A204.1 (cell line): Measurements from ENCODE around the gene S100A9.
A peak's percentile ranks its signal among the peaks of the same experiment; 100 is the strongest.
"Not testable (repeated sequence)": the region's sequence is repeated elsewhere in the genome, so short reads cannot be mapped to it uniquely, and the experiment has no call there.

Experiments used
- FAIRE-seq: peaks from 2 replicates; lab custom pipeline; 2012; peaks lifted over from hg19 to GRCh38; lab: Jason Lieb, UNC

The S100A9 gene

DNA sequence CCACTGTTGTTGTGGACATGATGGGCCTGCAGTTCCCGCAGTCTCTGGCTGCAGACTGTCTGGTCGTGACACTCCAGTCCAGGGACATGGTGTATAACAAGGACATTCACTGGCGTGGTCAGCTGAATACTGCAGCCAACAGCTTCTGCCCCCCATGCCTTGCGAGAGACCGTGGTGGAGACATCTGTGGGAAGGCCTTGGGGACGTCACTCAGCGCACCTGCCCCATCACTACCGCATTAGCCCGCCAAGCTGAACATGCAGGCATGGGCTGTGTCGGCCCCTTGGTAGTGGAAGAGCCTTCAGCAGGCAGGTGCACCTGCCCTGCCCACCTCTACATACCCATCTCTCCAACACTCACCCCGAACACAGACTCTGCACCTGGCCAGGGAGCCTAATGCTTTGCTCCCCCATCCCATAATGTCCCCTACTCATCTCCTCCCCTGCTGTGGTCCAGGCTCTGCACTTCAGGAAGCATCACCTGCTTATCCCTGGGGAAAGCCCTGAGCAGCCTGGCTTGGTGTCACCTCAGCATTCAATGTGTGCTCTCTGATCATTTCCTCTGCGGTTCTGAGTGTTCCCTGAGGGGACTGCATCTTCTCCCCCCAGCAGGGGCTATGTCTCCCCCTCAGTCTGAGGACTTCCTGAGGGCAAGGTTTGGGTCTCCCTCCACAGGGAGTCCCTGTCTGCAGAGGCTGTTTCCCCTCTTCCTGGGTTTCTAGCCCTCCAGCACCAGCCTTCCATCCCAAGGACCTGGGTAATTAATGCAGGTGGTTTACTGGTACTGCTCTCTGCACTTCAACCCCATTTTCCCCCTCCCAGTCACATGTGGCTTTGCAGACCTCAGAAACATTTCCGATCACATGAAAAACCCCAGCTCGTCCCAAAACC lies 12.2 kb upstream of the S100A9 start:
- no peak for FAIRE-seq

DNA sequence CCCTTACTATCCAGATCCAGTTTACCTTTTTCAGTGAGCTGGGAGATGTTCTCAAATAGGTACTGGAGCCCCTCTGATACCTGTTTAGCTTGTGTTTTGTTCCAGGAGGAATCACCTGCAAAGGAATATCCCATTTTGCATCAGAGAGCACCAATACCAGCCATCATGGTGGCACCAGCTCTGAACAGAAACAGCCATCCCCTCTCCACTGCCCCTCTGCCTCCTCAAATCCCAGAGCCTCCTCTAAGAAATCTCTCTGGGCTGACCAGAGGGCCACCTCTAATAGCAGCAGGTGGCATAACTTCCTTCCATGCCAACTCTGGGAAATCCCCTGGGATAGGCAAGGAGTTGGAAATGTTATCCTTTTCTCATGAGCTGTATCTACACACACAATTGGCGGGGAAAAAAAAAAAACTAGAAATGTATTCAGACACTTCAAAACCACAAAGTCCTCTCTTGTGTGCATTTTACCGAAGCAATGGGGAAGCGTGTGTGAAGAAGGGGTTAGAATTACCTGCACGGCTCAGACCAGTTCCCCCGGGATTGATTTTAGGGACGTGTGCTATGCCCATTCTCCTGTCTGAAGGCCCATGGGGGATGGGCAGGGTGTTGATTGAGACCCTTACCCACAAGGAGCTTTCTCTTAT lies 11.5 kb upstream of the S100A9 start:
- no peak for FAIRE-seq

DNA sequence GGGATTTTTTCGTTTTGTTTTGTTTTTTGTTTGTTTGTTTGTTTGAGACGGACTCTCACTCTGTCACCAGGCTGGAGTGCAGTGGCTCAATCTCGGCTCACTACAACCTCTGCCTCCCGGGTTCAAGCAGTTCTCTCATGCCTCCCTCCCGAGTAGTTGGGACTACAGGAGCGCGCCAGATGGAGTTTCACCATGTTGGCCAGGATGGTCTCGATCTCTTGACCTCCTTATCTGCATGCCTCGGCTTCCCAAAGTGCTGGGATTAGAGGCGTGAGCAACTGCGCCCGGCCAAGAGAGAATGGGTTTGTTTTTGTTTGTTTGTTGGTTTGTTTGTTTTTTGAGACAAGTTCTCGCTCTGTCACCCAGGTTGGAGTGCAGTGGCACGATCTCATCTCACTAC lies 10.6 kb upstream of the S100A9 start:
- FAIRE-seq: not testable (repeated sequence)

GRCh38 chr1:153347856-153348255 lies 9.8 kb upstream of the S100A9 start:
- FAIRE-seq: no peak

DNA sequence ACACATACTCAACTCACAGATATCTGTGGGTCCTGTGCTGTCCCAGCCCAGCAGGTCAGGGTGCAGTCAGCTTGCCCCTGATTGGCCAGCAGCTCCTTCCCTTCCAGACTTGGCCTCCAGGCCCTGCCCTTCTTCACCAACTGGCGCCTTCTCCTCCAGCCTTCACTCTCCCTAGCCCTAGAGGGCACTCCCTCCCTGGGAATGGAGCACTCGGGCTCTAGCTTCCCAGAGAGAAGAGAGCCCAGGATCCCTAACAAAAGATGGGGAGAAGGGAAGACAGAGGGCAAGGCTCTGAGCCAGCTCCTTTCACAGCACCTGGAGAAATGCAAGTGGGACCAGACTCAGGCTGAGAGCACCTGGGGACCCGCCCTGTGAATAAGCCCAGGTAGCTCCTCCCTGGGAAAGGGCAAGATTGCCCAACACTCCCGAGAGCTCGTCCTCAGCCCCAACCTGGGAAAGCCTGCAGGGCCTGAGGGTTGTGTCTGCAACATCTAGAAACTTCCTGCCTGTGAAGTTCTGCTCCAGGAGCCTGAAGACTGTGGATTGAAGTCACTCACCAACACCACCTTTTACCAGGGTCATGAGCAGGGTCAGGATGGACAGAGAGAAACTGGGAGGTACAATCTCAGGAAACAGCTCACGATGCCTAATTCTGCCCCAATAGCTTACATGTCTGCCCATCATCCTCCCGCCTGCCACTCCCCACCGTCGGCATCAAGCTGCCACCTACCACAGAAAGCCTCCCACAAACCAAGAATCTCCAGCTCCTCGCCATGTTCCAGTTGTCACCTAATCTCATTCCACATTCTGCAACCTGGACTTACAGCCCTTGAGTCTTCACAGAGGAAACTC lies 8.9 kb upstream of the S100A9 start, which contains the start of gene PGLYRP4:
Gene PGLYRP4, minus strand, starts transcription at position 331 of the 852 bp plus-strand sequence. CDS start 909 bp downstream, outside the sequence.
- FAIRE-seq: no peak

- FAIRE-seq: no peak
These were observed 8.0 kb upstream of the S100A9 start for GRCh38 chr1:153349363-153350320.

DNA sequence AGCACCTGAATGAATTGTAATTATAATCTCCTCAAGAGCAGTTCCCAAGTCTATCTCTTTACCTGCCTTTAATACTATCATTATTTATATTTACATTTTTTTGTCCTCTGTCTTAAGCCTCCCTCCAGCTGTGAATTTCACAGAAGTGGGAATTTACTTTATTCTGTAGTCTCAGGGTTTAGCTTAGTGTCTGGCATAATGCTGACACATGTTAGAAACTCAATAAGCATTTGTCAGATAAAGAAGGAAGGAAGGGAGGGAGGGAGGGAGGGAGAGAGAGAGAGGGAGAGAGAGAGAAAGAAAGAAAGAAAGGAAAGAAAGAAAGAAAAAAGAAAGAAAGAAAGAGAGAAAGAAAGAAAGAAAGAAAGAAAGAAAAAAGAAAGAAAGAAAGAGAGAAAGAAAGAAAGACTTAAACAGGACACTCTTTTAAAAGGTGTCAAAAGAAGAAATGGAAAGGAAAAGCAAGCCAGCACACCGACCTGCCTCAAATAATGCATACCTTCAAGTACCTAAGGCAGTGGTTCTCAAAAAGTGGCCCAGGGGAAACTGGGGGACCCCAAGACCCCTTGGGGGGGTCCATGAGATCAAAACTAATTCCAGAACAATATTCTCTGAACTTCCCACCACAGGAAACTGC lies 7.2 kb upstream of the S100A9 start:
- no peak for FAIRE-seq

DNA sequence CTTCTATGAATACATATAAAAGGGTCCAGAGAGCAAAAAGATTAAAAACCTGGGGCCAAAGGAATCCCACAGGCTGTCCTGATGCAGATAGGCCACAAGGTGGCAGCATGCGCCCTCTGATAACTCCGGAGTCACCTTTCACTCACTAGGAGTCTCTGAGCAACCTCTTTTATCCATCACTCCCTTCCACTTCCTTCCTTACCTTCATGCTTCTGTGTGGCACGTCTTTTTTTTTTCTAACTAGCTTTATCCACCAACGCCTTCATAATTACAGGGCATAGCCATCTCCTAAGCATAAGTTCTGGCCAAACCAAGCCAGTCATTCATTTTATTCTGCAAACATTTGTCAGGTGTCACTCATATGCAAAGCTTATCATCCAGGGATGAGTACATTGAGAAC lies 5.1 kb upstream of the S100A9 start:
- FAIRE-seq: peak; percentile 90

DNA sequence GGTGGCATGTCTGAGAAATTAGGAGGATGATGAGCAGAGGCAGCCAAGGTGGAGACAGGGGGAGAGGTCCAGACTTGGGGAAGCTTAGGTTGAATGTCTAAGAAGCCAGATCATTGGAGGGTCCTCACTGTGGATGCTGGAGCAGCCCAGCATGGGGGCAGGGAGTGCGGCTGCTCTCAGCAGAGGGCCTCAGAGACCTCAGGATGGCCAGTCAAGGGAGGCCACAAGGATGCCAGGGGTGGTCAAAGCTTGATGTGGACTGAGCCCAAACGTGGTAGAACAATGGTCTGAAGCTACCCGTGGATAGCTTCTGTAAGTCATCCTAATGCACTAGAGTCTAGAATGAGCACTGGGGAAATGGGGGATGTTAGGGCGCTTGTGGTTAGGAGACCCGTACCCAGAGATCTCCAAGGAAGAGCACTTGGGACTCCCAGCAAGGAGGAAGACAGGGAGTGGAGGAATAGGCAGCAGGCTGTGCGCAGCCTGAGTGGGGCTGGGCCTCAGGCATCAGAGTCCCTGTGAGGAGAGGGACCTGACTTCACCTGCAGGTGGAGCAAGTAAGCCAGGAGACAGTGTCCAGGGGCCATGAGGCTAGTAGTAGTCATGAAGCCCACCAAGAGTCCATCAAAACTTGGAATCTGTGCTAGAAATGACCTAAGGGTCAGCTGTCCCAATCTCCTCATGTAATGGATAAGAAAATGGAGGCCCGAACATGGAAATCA lies 4.3 kb upstream of the S100A9 start:
- FAIRE-seq: no peak

DNA sequence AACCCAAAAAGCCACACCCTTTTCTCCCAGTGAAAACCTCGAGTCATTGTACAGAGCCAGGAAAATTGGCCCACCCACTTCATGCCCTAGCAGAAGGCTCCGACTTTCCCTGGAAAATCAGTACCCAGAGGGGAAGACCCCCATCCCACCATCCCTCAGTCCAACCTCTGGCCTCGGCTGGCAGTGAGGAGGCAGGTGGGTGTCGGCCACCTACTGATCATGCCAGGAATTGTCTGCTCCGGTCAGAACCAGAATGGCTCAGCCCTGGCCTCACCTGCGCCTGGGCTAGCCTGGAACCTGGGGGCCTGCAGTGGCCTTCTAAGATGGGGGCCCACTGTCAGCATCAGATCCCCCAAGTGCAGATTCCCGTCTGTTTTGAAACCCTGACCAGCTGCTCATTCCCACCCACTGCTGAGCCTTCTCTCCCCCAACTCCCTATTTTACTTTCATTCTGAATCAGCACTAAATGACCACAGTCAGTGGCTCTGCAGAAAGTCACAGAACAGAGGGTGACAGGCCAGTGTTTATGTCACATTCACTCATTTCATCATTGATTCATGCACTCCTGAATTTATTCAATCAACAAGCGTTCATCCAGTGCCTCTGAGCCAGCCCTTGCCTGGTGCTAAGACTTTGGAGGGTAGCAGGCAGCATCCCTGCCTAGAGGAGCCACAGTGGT lies 3.0 kb upstream of the S100A9 start:
- no peak for FAIRE-seq

GRCh38 chr1:153355445-153356071 lies 2.1 kb upstream of the S100A9 start:
- FAIRE-seq: no peak

GRCh38 chr1:153356392-153357075 lies 1.1 kb upstream of the S100A9 start:
- no peak for FAIRE-seq

- FAIRE-seq: no peak
These were observed 390 bp upstream of the S100A9 start for GRCh38 chr1:153357076-153357852.

DNA sequence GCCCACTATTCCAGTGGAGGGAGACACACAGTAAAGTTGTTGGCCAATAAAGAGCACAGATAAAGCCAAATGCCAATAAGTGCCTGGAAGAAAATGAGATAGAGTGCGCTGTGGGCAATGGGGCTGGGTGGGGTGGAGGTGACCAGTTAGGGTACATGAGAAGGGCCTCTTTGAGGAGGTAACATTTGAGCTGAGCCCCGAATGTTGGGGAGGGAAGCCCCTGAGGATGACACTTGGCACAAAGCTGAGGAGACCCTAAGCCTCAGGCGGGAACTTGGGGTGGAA lies 979 bp downstream of the S100A9 start:
- no peak for FAIRE-seq

GRCh38 chr1:153359241-153359640 lies 1.6 kb downstream of the S100A9 start:
- no peak for FAIRE-seq

- no peak for FAIRE-seq
These were observed 2.5 kb downstream of the S100A9 start for GRCh38 chr1:153360190-153360589.

GRCh38 chr1:153360592-153361479 lies 3.2 kb downstream of the S100A9 start:
- no peak for FAIRE-seq
